HTERT RPE-1 (cell line): ENCODE results near the gene PDLIM7.

Experiments used
- in situ Hi-C: fragments of 300-500 bp; cut with MboI; formaldehyde crosslinking; loops from 4 replicates; pipeline ENCODE4 v1.14.3; 2020; ENCODE audit warnings: low sequenced_read_pairs

PDLIM7 gene

DNA sequence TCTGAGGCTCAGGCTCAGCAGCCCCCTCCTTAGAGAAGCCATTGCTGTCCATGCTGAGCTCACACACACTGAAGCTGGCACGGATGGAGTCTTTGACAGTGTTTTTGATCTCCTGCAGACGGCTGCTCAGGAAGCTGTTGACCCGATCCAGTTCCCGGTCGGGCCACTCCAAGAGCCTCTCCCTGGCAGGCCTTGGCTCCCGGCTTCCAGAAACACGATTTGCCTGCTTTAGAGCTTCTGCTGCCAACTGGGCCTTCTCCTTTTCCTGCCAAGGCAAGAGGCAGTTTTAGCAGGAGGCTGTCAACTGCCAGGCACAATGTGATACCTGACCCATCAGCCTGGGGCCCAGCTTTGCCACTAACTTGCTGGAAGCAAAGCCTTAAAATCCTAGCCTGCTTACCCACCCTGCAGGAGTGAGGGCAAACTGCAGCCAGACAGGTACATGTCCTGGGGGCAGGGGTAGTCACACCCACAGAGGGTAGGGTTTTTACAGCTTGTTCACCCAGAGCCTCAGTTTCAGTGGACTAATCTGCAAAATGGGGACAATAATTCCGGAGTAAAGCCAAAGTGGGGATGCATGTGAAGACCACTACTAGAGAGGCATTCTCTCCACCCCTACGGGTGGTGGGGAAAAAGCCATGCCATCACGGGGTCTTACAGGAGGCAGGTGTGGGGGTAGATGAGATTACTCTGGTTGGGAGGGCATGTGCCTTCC is 27.7 kb upstream of the PDLIM7 start:
- in situ Hi-C loops = no loop called here

DNA sequence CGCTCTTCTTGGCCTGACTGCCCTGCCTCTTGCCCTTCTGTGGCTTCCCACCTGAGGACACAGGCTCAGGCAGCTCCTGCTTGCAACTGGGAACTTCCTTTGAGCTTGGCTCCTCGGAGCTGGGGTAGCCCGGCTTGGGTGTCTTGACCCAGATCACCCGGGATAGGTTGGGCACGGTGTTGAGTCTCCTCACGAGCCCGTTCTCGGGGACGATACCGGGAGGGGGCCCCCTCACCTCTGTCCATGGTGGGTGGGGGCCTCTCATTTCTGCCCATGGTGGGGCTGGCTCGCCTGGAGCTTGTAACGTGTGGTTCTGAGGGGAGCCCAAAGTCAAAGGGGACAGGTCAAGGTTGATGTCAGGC is 27.1 kb upstream of the PDLIM7 start:
- in situ Hi-C loops = no loop called here

DNA sequence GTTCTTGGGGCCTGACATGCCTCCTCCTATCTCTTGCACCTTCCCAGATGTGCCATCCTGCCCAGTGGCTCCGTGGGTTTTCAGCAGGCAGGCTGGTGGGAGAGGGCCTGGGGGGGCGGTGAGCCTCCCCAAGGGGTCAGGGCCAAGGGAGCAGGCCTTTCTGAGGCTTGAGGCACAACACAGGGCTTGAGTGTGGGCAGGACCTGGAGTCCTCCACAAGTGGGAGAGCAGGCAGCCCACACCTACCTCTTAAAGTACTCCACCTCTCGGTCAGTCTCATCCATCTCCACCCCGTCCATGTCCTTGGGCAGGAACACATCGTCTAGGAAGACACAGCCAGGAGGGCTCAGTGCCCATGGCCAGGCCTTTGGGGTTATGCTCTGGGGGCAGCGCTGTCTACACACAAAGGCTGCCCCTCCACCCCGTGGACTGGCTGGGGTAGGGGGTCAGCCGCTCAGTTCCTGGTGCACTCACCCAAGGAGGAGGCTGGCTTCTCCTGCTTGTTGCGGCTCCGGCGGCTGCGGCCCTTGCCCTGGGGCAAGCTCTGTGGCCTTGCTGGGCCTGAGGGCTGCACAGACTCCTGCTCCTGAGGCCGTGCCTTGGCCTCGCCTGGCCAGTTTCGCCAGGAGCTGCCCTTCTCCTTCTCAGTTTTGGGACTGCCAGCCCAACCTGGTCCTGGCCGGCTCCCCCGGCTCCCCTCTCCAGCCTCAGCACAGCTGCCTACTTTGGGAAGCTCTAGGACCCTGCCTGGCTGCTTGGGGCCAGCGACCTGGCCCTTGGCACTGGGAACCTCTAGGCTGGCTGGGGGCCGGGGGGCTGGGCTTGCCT is 26.5 kb upstream of the PDLIM7 start:
- in situ Hi-C loops = no loop called here

DNA sequence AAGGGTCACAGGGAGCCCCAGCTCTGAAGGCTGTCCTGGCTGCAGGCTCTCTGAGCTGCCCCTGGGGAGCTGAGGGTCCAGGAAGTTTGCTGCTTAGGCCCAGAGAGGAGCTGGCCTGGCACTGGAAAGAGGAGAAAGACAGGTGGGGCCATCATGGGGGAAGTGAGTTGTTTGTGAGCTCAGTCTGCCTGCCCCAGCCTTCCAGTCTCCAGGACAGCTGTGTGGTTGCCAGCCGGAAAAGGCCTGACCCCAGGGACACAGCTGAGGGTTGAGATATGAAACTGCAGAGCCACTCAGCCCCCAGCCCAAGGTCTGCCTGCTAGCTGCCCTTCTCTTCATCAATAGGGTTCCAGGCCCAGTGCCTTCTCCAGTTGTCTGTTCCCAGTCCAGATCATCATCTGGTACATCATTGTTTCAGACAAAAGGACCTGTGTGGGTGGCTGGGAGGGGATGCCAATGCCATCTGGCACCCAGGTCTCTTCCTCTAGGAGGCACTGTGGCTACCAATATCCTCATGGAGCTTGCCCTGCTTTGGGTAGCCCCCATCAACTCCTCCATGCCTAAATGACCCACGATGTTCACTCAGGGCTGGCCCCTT is 23.6 kb upstream of the PDLIM7 start:
- in situ Hi-C loops = no loop called here

DNA sequence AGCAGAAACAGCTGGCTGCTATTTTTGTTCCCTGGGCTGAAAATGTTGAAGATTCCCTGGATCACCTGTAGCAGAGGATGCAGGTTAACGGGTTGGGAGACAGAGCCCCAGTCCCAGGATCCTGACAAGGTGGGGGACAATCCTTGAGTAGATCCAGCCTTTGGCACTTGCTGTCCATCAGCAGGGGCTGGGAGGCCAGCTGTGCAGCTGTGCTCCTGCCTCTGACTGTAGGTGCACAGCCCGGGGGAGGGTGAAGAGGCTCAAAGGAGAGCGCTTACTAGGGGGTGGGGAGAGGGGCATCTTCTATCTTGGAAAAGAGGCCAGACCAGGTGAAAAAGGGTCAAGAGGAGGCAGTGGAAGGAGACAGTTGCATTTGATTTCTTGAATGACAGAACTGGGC is 22.9 kb upstream of the PDLIM7 start:
- in situ Hi-C loops = no loop called here

DNA sequence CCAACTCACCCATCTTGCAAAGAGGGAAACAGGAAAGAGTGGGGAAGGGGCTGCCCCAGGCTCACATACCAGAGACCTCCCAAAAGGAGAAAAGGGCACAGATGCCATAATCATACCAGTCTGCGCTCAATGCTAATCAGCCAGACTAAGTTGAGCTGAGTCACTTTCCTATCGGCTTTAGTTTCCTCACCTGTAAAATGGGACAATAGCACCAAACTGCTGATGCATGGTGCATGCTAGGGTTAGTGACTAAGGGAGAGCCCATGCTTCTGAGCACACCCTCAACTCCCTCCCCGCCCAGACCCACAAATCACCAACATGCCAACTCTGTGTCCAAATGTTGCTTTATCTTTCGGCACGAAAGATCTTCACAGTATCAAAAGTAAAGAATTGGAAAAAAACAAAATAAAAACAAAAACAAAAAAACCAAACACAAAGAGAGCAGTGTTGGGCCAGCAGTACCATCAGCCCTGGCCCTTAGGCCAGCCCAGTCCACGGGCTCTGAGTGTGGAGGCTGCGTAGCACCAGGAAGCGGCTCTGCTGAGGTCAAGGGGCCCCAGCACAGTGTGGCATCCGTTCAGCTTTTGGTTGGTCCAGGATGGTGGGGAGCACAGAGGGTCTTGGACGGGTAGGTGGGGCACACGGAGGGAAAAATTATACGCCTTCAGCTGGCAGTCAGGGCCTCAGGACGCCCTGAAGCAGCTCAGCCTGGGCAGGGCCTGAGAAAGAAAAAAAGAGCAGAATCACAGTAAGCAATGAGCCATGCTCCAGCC is 22.2 kb upstream of the PDLIM7 start:
- in situ Hi-C loops = no loop called here

GRCh38 chr5:177516601-177517568 is 19.5 kb upstream of the PDLIM7 start, which contains the start of gene DDX41:
DDX41 (minus strand) TSS chr5:177516961; CDS start chr5:177516945, 16 bp downstream.
- in situ Hi-C loops = no loop called here

GRCh38 chr5:177515580-177515979 is 18.2 kb upstream of the PDLIM7 start:
- in situ Hi-C loops = no loop called here

DNA sequence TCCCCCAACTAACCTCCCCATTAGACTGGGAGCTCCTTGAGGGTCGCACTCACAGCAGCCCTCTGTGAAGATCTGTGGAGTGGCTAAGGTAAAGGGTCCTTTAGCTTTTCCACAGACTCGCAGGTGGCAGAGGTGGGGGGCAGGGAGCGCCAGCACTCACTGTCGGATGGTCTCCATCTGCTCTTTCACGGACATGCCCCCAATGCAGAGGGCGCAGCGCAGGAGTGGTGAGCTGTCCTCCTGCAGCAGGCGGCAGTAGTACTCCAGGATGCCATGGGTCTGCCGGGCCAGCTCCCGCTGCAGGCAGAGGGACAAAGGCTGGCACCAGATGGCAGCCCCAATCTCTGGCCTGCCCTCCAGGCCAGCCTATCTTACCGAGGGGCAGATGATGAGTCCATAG is 17.1 kb upstream of the PDLIM7 start:
- in situ Hi-C loops = no loop called here

DNA sequence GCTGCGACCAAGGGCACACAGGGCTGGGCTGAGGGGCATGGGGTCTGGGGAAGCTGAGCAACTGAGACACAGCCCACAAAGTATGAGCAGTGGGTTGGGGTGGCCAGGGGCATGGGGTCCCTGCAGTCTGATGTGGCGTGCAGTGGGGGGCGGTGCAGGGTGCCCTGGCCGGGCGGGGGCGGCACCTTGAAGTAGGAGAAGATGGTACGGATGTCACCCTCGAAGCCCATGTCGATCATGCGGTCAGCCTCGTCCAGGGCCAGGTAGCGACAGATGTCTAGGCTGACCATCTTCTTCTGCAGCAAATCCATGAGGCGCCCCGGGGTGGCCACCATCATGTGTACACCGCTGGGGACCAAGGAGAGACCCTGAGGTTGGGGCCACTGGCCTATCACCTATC is 16.1 kb upstream of the PDLIM7 start:
- in situ Hi-C loops = no loop called here

DNA sequence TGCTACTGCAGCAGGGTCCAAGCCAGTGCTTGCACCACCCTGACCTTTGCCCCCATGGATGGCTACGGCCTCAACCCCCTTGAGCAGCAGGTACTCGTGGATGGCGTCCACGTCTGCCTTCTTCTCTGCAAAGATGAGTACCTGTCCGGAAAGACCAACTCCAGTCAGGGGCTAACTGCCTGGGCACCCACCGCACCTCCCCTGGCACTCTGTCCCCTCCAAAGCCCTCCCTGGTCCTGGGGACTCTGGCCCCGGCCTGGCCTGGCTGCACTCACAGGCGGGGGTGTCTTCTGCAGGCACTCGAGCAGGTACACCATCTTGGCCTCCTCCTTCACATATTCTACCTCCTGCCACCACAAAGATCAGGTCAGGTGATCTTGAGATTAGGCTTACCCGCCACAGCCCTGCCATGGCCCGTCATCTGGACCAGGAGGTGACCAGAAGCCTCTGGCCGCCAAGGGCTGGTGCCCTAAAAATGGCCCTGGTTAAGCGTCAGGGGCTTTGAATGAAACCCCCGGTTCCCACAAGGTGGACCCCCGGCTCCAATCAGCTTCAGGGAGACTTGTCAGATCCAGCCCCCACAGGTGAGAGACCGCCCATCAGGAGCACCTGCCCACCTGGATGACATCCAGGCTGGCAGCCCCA is 15.5 kb upstream of the PDLIM7 start:
- in situ Hi-C loops = no loop called here

- in situ Hi-C loops = no loop called here
Measured at GRCh38 chr5:177511796-177512675, 14.6 kb upstream of the PDLIM7 start.

- in situ Hi-C loops = no loop called here
Measured at GRCh38 chr5:177511181-177511580, 13.8 kb upstream of the PDLIM7 start.

- in situ Hi-C loops = no loop called here
Measured at GRCh38 chr5:177510567-177511053, 13.2 kb upstream of the PDLIM7 start.

- in situ Hi-C loops = no loop called here
Measured at GRCh38 chr5:177509991-177510566, 12.7 kb upstream of the PDLIM7 start.

DNA sequence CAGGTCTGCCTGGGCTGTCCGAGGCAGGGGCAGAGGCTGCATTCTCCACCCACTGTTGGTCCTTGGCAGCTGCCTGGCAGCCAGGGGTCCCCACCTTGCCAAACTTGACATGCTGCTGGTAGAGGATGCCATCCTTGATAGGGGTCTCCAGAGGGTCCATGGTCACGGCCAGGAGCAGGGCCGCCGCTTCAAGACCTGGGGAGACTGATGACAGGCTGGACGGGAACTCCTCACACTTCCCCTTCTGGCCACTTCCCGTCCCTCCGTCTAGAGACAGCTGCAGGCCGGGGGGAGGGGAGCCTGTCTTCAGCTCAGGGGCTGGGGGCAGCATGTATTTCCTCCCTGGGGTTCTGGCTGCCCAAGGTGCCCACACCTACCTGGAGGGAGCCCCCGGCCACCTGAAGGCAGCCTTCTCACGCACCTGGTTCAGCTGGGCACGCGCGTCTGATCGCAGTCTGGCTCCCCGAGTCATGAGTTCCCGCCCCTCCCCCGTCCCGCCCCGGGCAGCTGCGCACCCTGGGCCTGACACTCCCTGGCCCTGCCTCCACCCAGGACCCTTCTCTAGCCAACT is 12.1 kb upstream of the PDLIM7 start, which contains the start of gene DOK3:
Gene DOK3 (minus strand): TSS at position 446 of the 571 bp plus-strand sequence. CDS start 286 bp downstream, at position 160.
- in situ Hi-C loops = no loop called here

DNA sequence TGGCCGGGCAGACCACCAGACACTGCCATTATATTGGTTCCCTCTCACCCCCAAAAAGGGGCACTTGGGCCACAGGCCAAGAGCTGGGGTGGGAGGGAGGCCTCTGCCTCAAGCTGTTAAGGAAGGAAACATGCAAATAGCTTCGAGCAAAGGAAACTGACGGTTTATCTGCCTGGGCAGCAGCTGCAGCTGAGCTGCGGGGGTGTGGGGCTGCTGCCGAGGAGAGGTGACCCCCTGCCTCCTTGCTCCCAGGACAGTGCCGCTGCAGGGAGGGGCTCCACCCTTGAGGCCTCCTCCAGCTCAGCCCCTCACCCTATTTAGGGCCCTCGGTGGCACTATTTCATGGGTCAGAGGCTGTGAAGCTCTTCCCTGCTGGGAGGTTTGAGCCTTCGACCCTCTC is 11.4 kb upstream of the PDLIM7 start:
- in situ Hi-C loops = no loop called here

DNA sequence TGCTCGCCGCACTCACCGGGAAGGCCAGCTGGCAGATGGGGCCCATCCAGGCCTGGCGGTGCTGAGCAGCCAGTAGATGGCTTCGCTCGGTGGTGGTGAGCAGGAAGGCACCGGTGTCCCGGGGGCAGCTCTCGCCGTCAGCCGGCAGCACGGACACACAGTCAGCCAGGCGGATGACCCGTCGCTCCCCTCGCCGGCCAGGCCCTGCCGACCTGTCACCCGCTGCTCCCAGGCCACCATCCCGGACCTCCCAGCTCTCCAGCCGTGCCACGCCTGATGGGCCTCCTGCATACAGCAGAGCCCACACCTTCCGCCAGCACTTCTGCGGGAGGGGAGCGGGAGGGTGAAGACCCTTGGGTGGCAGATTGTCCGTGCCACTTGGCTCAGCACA is 10.8 kb upstream of the PDLIM7 start:
- in situ Hi-C loops = no loop called here
